ENCODE measurements around the gene DOCK3. TPM values are rescaled to one million over a fixed set of nuclear protein-coding genes. Genes with fewer than 3 reads are reported as not detected.

DOCK3 gene
- total RNA-seq, 4 donors from 2014 or later = 4.0 to 6.3 (median 5.8) TPM

- no peak overlapping the region for H3K4me3 ChIP-seq
- H3K27ac ChIP-seq = no peak overlapping the region
- H3K9me3 ChIP-seq = peaks cover 0 to 13% (median 3%) of the 10 kb centered on the region in 4 donors
- no peaks in the 10 kb centered on the region for H3K4me1 ChIP-seq
- no peaks in the 10 kb centered on the region for H3K36me3 ChIP-seq
- no peak for DNase-seq (ENCODE audit: low spot score in 2 of 2)
- WGBS, 2 donors = 20 to 29% methylated on average over 1 of the region's 1 CpG
- TF ChIP-seq CTCF (IDR thresholded peaks at IDR 0.05) (peak in 1 of 5 experiments; percentile 13), EP300 (IDR thresholded peaks at IDR 0.05) (no peak)
- no peaks in the 10 kb centered on the region for H3K27me3 ChIP-seq
Measured at GRCh38 chr3:51311055-51311454, 636.3 kb downstream of the DOCK3 start.

GRCh38 chr3:51328206-51328605, 653.5 kb downstream of the DOCK3 start:
- WGBS, 2 donors = 74 to 89% methylated on average over 2 of the region's 2 CpGs

GRCh38 chr3:51330046-51330445, 655.3 kb downstream of the DOCK3 start:
- no peaks in the 10 kb centered on the region for H3K4me1 ChIP-seq
- peaks cover 0 to 7% (median 0%) of the 10 kb centered on the region in 4 donors for H3K9me3 ChIP-seq
- WGBS, 2 donors = 73 to 85% methylated on average over 2 of the region's 2 CpGs
- H3K36me3 ChIP-seq = no peaks in the 10 kb centered on the region
- DNase-seq (ENCODE audit: low spot score in 2 of 2) = no peak
- TF ChIP-seq CTCF (IDR thresholded peaks at IDR 0.05) = no peak
- TF ChIP-seq POLR2A (IDR thresholded peaks at IDR 0.05) = no peak
- no peak for TF ChIP-seq EP300 (IDR thresholded peaks at IDR 0.05)
- no peak overlapping the region for H3K4me3 ChIP-seq
- no peak overlapping the region for H3K27ac ChIP-seq
- H3K27me3 ChIP-seq = no peaks in the 10 kb centered on the region

More at GRCh38 chr3:51328206-51328605, 653.5 kb downstream of the DOCK3 start:
- Histone ChIP-seq H3K4me3 (no peak overlapping the region), H3K36me3 (no peaks in the 10 kb centered on the region), H3K4me1 (no peaks in the 10 kb centered on the region), H3K9me3 (peaks cover 0 to 15% (median 0%) of the 10 kb centered on the region in 4 donors), H3K27me3 (no peaks in the 10 kb centered on the region), H3K27ac (no peak overlapping the region)
- TF ChIP-seq POLR2A (IDR thresholded peaks at IDR 0.05) = no peak
- TF ChIP-seq EP300 (IDR thresholded peaks at IDR 0.05) = no peak
- no peak for TF ChIP-seq CTCF (IDR thresholded peaks at IDR 0.05)
- no peak for DNase-seq (ENCODE audit: low spot score in 2 of 2)

GRCh38 chr3:51332156-51332555, 657.4 kb downstream of the DOCK3 start:
- DNase-seq (ENCODE audit: low spot score in 2 of 2) = no peak
- TF ChIP-seq POLR2A (IDR thresholded peaks at IDR 0.05) (no peak), CTCF (IDR thresholded peaks at IDR 0.05) (no peak), EP300 (IDR thresholded peaks at IDR 0.05) (no peak)
- 100% methylated on average over 1 of the region's 1 CpG for WGBS, 2 donors
- Histone ChIP-seq H3K27ac (no peak overlapping the region), H3K4me1 (no peaks in the 10 kb centered on the region), H3K4me3 (no peak overlapping the region), H3K36me3 (no peaks in the 10 kb centered on the region), H3K9me3 (no peaks in the 10 kb centered on the region), H3K27me3 (no peaks in the 10 kb centered on the region)

GRCh38 chr3:51333021-51333420, 658.3 kb downstream of the DOCK3 start:
- no peak for DNase-seq (ENCODE audit: low spot score in 2 of 2)
- 89 to 97% methylated on average over 6 of the region's 6 CpGs for WGBS, 2 donors
- Histone ChIP-seq H3K27ac (no peak overlapping the region), H3K4me1 (no peaks in the 10 kb centered on the region), H3K27me3 (no peaks in the 10 kb centered on the region), H3K9me3 (no peaks in the 10 kb centered on the region), H3K36me3 (no peaks in the 10 kb centered on the region), H3K4me3 (no peak overlapping the region)
- TF ChIP-seq POLR2A (IDR thresholded peaks at IDR 0.05) = no peak
- TF ChIP-seq CTCF (IDR thresholded peaks at IDR 0.05) = no peak
- TF ChIP-seq EP300 (IDR thresholded peaks at IDR 0.05) = no peak
